Neural cell (in vitro differentiated cells): ENCODE measurements around the gene BCAT1.

ENCODE experiments used
- EZH2 ChIP-seq: fragments of 200-600, 300-800 bp; shearing (Covaris generic), sonication (generic); IDR thresholded peaks from 2 replicates; pipeline ENCODE4 v1.6.1; 2014; ENCODE audit warnings: antibody characterized with exemption, low read length, borderline replicate concordance, mild to moderate bottlenecking; ENCODE audit not compliant: insufficient read depth, poor library complexity, severe bottlenecking
- POLR2AphosphoS5 ChIP-seq: IDR thresholded peaks from 2 replicates; pipeline ENCODE4 v1.6.1; 2012
- TAF1 ChIP-seq: IDR thresholded peaks from 2 replicates; pipeline ENCODE4 v1.6.1; 2012; ENCODE audit warnings: low read depth
- TF ChIP-seq, protein P1 (sequence below): fragments of 450-650 bp; IDR thresholded peaks from 2 replicates; pipeline ENCODE4 v1.5.1; 2014; ENCODE audit warnings: antibody characterized with exemption, mild to moderate bottlenecking, moderate library complexity; ENCODE audit not compliant: poor library complexity, severe bottlenecking

GRCh38 chr12:24905431-24905830, 43.5 kb downstream of the BCAT1 start:
- no peak for TF ChIP-seq TAF1
- TF ChIP-seq EZH2: no peak
- TF ChIP-seq POLR2AphosphoS5: no peak
- TF ChIP-seq, protein P1, sequence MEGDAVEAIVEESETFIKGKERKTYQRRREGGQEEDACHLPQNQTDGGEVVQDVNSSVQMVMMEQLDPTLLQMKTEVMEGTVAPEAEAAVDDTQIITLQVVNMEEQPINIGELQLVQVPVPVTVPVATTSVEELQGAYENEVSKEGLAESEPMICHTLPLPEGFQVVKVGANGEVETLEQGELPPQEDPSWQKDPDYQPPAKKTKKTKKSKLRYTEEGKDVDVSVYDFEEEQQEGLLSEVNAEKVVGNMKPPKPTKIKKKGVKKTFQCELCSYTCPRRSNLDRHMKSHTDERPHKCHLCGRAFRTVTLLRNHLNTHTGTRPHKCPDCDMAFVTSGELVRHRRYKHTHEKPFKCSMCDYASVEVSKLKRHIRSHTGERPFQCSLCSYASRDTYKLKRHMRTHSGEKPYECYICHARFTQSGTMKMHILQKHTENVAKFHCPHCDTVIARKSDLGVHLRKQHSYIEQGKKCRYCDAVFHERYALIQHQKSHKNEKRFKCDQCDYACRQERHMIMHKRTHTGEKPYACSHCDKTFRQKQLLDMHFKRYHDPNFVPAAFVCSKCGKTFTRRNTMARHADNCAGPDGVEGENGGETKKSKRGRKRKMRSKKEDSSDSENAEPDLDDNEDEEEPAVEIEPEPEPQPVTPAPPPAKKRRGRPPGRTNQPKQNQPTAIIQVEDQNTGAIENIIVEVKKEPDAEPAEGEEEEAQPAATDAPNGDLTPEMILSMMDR: no peak
